GM12872 (cell line): Measurements from ENCODE around the gene WDR48.

Experiments
- CTCF ChIP-seq: IDR thresholded peaks from 3 replicates; pipeline ENCODE4 v1.5.1; 2011; ENCODE audit warnings: low read depth, mild to moderate bottlenecking, low read length, moderate library complexity; ENCODE audit not compliant: insufficient read depth

Gene WDR48

GRCh38 chr3:39097716-39098472 is 46.1 kb downstream of the WDR48 start:
- no peak for TF ChIP-seq CTCF

- TF ChIP-seq CTCF, result no peak
Observed at GRCh38 chr3:39098473-39099000, 46.7 kb downstream of the WDR48 start.

- no peak for TF ChIP-seq CTCF
Observed at GRCh38 chr3:39099242-39099641, 47.4 kb downstream of the WDR48 start.

- no peak for TF ChIP-seq CTCF
Observed at GRCh38 chr3:39099738-39100499, 48.1 kb downstream of the WDR48 start.

GRCh38 chr3:39100500-39100886 is 48.7 kb downstream of the WDR48 start:
- no peak for TF ChIP-seq CTCF

GRCh38 chr3:39101022-39101689 is 49.3 kb downstream of the WDR48 start:
- peak; percentile 82 for TF ChIP-seq CTCF

GRCh38 chr3:39102504-39103323 is 50.9 kb downstream of the WDR48 start:
- no peak for TF ChIP-seq CTCF
